ENCODE measurements around the gene NET1. TPM values are rescaled to one million over a fixed set of nuclear protein-coding genes. Genes with fewer than 3 reads are reported as not detected.

NET1 gene
- total RNA-seq, 3 donors from 2014 or later (not counting 1 experiment from before 2014, with no cell fraction given): 10.4 to 17.9 (median 13.8) TPM

DNA sequence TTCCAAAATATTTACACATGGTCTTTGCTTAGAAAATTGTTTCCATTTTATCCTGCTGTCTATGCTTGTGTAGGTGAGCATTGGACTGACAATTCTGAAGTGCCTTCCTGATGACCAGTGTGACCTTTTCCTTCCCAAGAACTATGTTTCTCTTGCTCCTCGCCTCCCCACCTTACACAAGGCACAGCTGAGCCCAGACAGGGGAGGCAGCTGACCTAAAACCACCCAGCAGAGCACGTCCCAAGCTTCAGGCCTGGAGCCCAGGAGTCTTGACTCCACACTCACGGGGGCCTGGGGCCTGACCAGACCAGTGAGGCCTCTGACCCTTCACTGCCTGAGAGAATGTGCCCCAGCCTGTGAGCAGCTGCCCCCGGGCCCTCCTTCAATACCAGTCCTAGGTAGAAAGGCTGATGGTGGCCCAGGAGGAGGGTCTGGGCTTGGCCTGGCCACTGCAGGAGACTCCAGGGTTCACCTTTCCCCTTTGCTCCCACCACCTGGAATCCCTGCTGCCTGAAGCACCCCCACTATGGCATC is 80.0 kb downstream of the NET1 start:
- no peaks in the 10 kb centered on the region for H3K27me3 Mint-ChIP-seq (ENCODE audit: low read depth in 2 of 2)

DNA sequence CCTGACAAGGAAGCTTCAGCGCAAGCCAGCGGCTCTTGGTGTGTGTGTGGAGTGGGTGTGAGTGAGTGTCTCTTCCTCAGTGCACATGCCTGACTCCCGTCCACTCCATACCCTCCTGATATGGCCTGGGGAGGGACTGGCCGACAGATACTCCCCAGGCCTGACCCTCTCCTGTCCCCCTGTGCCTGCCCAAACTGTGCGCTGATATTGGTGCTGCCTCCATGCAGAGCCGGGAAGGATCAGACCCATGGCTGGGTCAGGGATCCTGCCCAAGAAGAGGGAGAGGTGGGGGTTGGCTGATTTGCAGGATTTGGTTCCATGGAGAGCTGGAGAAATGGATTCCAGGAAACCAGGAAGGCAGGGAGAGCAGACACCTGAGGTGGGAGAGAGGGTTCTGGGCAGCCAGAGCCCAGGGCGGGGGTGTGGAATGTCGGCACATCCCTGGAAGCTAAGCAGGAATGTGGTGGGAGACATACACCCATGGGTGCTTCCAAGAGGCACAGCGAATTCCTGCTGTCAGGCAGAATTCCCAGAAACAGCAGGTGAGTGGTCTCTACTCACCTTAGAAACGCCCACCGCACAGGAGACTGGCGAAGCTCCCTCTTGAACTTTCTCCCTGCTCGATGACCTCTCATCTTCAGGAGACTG is 80.7 kb downstream of the NET1 start:
- WGBS (ENCODE audit: insufficient coverage): 88% methylated on average over 10 of the region's 13 CpGs
- Histone ChIP-seq H3K27ac (ENCODE audit: low read length) (no peak overlapping the region), H3K4me3 (ENCODE audit: low read length) (no peak overlapping the region), H3K4me1 (ENCODE audit: control insufficient read depth, insufficient read depth, low read length) (no peaks in the 10 kb centered on the region), H3K27me3 (ENCODE audit: control insufficient read depth, insufficient read depth, low read length) (no peaks in the 10 kb centered on the region), H3K9me3 (ENCODE audit: control insufficient read depth, insufficient read depth, low read length) (no peaks in the 10 kb centered on the region), H3K36me3 (ENCODE audit: control insufficient read depth, insufficient read depth, low read length) (no peaks in the 10 kb centered on the region)
- Mint-ChIP-seq H3K27ac (no peak overlapping the region), H3K4me1 (no peaks in the 10 kb centered on the region), H3K27me3 (ENCODE audit: low read depth in 2 of 2) (no peaks in the 10 kb centered on the region), H3K4me3 (no peak overlapping the region), H3K9me3 (no peaks in the 10 kb centered on the region), H3K36me3 (no peaks in the 10 kb centered on the region)
- TF ChIP-seq, protein P1, sequence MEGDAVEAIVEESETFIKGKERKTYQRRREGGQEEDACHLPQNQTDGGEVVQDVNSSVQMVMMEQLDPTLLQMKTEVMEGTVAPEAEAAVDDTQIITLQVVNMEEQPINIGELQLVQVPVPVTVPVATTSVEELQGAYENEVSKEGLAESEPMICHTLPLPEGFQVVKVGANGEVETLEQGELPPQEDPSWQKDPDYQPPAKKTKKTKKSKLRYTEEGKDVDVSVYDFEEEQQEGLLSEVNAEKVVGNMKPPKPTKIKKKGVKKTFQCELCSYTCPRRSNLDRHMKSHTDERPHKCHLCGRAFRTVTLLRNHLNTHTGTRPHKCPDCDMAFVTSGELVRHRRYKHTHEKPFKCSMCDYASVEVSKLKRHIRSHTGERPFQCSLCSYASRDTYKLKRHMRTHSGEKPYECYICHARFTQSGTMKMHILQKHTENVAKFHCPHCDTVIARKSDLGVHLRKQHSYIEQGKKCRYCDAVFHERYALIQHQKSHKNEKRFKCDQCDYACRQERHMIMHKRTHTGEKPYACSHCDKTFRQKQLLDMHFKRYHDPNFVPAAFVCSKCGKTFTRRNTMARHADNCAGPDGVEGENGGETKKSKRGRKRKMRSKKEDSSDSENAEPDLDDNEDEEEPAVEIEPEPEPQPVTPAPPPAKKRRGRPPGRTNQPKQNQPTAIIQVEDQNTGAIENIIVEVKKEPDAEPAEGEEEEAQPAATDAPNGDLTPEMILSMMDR (IDR thresholded peaks at IDR 0.05): no peak
- intact Hi-C loops (cut with micrococcal nuclease): no loop called here
- no peak for ATAC-seq
- no peak for DNase-seq

More for the DNA sequence above, 80.0 kb downstream of the NET1 start:
- no peaks in the 10 kb centered on the region for H3K4me1 ChIP-seq (ENCODE audit: control insufficient read depth, insufficient read depth, low read length)
- TF ChIP-seq, protein P1 (IDR thresholded peaks at IDR 0.05): no peak
- WGBS (ENCODE audit: insufficient coverage): 83% methylated on average over 4 of the region's 4 CpGs
- no peaks in the 10 kb centered on the region for H3K9me3 ChIP-seq (ENCODE audit: control insufficient read depth, insufficient read depth, low read length)
- Mint-ChIP-seq H3K36me3 (no peaks in the 10 kb centered on the region), H3K9me3 (no peaks in the 10 kb centered on the region), H3K4me1 (no peaks in the 10 kb centered on the region), H3K4me3 (no peak overlapping the region), H3K27ac (no peak overlapping the region)
- H3K36me3 ChIP-seq (ENCODE audit: control insufficient read depth, insufficient read depth, low read length): no peaks in the 10 kb centered on the region
- H3K27ac ChIP-seq (ENCODE audit: low read length): no peak overlapping the region
- ATAC-seq: no peak
- no peak overlapping the region for H3K4me3 ChIP-seq (ENCODE audit: low read length)
- intact Hi-C loops (cut with micrococcal nuclease): no loop called here
- H3K27me3 ChIP-seq (ENCODE audit: control insufficient read depth, insufficient read depth, low read length): no peaks in the 10 kb centered on the region
- DNase-seq: no peak

DNA sequence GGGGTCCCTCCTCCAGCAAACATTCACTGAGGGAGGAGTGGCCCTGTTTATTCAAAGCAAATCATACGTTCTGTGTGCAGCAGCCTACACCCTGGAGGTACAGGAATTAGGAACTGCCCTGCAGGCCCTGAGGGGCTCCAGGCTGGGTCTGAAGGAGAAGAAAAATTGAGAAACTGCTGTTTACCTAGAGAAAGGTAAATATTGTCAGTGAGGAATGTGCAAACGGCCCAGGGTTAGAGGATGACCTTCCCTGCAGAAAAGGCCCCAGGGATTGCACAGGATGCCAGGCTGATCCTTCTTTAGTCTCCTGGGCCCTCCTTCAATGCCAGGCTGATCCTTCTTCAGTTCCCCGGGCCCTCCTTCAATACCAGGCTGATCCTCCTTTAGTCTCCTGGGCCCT is 81.3 kb downstream of the NET1 start:
- Histone ChIP-seq H3K4me1 (ENCODE audit: control insufficient read depth, insufficient read depth, low read length) (no peaks in the 10 kb centered on the region), H3K27me3 (ENCODE audit: control insufficient read depth, insufficient read depth, low read length) (no peaks in the 10 kb centered on the region), H3K27ac (ENCODE audit: low read length) (no peak overlapping the region), H3K36me3 (ENCODE audit: control insufficient read depth, insufficient read depth, low read length) (no peaks in the 10 kb centered on the region), H3K4me3 (ENCODE audit: low read length) (no peak overlapping the region), H3K9me3 (ENCODE audit: control insufficient read depth, insufficient read depth, low read length) (no peaks in the 10 kb centered on the region)
- Mint-ChIP-seq H3K4me3 (no peak overlapping the region), H3K9me3 (no peaks in the 10 kb centered on the region), H3K4me1 (no peaks in the 10 kb centered on the region), H3K27me3 (ENCODE audit: low read depth in 2 of 2) (no peaks in the 10 kb centered on the region), H3K36me3 (no peaks in the 10 kb centered on the region), H3K27ac (no peak overlapping the region)
- DNase-seq (no peak), ATAC-seq (no peak)
- TF ChIP-seq, protein P1 (IDR thresholded peaks at IDR 0.05): no peak
- intact Hi-C loops (cut with micrococcal nuclease): no loop called here
- WGBS (ENCODE audit: insufficient coverage): 86% methylated on average over 3 of the region's 3 CpGs

DNA sequence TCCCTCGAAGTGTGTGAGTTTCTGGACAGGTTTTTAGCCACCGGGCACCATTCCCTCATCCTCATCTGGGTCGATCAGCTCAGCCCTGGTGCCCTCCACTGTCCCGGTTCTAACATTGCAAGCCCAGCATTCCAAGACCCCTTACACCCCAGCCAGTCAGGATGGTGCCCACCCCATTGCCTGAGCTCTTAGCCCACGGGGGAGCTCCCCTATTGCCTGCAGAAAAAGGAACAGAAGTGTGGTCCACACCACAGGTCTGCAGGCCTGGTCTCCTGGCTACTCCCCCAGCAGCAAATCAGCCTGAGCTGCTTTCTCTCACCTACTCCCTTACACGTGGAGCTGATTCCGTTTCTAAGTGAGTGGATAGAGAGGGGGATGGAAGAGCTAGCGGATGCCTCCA is 82.3 kb downstream of the NET1 start:
- no peaks in the 10 kb centered on the region for H3K36me3 ChIP-seq (ENCODE audit: control insufficient read depth, insufficient read depth, low read length)
- H3K4me3 ChIP-seq (ENCODE audit: low read length): no peak overlapping the region
- 83% methylated on average over 7 of the region's 8 CpGs for WGBS (ENCODE audit: insufficient coverage)
- Mint-ChIP-seq H3K36me3 (no peaks in the 10 kb centered on the region), H3K27me3 (ENCODE audit: low read depth in 2 of 2) (no peaks in the 10 kb centered on the region), H3K9me3 (no peaks in the 10 kb centered on the region), H3K27ac (no peak overlapping the region), H3K4me1 (no peaks in the 10 kb centered on the region), H3K4me3 (no peak overlapping the region)
- H3K27ac ChIP-seq (ENCODE audit: low read length): no peak overlapping the region
- DNase-seq (no peak), ATAC-seq (no peak)
- TF ChIP-seq, protein P1 (IDR thresholded peaks at IDR 0.05): no peak
- intact Hi-C loops (cut with micrococcal nuclease): no loop called here
- no peaks in the 10 kb centered on the region for H3K4me1 ChIP-seq (ENCODE audit: control insufficient read depth, insufficient read depth, low read length)
- H3K9me3 ChIP-seq (ENCODE audit: control insufficient read depth, insufficient read depth, low read length): no peaks in the 10 kb centered on the region
- H3K27me3 ChIP-seq (ENCODE audit: control insufficient read depth, insufficient read depth, low read length): no peaks in the 10 kb centered on the region

Measured in natural killer cell (primary cell).